HG02623 (cell line): ENCODE measurements around the gene COL6A2.

Experiments used
- ATAC-seq: cut with Tn5 transposase; IDR thresholded peaks from one replicate; pipeline ENCODE4 v1.9.1; 2021; ENCODE audit warnings: moderate library complexity; ENCODE audit not compliant: unreplicated experiment

Gene COL6A2

GRCh38 chr21:46124083-46124925 is 26.4 kb downstream of the COL6A2 start:
- no peak for ATAC-seq

- ATAC-seq = no peak
These were observed 27.3 kb downstream of the COL6A2 start for GRCh38 chr21:46124926-46125845.

DNA sequence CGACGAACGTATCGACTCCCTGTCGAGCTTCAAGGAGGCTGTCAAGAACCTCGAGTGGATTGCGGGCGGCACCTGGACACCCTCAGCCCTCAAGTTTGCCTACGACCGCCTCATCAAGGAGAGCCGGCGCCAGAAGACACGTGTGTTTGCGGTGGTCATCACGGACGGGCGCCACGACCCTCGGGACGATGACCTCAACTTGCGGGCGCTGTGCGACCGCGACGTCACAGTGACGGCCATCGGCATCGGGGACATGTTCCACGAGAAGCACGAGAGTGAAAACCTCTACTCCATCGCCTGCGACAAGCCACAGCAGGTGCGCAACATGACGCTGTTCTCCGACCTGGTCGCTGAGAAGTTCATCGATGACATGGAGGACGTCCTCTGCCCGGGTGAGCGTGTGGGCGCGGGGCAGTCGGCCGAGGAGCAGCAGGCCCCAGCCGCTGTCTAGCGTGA is 28.0 kb downstream of the COL6A2 start:
- no peak for ATAC-seq

GRCh38 chr21:46126309-46127238 is 28.7 kb downstream of the COL6A2 start:
- ATAC-seq = no peak

DNA sequence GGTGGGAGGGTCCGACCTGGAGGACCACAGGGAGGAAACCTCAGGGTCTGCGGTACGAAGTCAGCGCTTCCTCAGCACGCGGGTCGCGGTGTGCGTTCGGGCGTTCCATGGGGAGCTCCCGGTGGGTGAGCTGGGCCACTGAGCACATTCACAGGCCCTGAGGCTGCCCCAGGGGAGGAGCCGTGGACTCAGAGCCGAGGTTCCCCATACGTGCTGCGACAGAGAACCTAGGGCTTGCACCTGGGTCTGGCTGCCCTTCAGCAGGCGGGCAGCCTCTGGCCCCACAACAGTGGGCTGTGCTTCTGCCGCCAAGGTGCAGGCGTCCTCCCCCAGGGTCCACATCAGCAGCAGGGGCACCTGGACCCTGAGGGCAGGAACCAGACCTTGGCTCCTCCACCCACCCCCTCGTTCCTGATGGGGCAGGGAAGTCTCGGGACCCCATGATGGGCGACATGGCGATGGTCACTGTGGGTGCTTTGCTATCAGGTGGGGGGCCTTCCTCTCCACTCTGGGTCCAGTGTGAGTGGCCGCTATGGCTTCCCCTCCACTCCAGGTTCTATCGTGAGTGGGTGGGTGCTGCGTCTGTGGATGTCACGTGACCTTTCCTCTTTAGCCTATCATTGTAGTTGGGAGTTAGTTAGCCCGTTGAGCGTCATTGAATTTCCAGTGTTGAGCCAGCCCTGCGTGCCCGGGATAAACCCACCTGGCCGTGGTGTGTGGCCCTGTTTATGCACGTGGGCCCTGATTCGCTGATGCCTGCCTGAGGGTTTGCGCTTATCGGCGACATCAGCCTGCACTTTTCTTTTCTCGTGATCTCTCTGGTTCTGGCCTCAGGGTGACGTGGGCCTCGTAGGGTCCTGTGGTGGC is 29.6 kb downstream of the COL6A2 start:
- ATAC-seq = no peak

GRCh38 chr21:46128106-46128932 is 30.4 kb downstream of the COL6A2 start:
- no peak for ATAC-seq

- ATAC-seq = no peak
These were observed 31.1 kb downstream of the COL6A2 start for GRCh38 chr21:46128933-46129571.

- ATAC-seq = no peak
These were observed 32.1 kb downstream of the COL6A2 start for GRCh38 chr21:46129846-46130651.

DNA sequence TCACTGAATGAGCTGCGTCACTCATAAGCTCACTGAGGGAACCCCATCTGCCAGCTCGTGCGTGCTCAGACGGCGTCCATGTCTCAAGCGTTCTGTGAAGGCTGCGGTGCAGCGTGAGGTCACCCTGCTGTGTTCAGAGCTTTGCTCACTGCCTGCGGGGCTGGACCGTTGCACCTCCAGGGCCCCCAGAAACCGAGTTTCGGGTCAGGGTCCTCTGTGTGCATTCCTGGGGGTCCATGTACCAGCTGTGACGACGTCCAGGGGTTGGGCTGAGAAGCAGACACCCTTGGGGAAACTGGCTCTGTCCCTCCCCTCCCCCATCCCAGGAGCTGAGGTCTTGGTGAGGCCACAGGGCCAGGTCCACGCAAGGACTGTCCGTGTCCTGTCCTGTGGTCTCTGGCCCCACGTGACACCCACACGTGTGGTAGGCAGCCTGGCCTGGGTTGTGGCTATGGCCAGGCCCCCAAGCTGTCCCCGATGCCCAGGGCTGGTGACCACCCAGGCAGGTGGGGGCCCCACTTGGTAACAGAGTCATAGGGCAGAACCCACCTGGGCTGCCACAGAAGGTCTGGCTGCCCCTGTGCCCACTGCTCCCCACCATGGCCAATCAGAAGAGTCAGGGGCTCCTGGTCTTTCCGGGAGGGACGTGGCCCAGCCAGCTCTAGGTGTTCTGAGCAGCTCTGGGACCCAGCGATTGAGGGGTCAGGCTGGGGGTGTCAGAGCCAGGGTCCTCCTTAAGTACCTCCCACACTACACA is 33.1 kb downstream of the COL6A2 start:
- no peak for ATAC-seq

DNA sequence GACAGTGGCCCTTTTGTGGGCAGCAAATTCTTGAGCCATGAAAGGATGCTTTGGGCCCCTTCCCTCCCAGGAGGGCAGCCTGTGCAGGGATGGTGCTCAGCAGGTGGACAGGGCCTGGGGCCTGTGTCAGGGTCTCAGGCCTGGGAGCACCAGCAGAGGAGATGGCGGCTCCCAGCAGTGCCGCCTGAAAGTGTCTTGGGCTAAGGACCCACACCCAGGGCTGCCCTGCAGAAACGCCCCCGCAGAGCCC is 33.6 kb downstream of the COL6A2 start:
- no peak for ATAC-seq

- ATAC-seq = no peak
These were observed 34.1 kb downstream of the COL6A2 start for GRCh38 chr21:46131838-46132651.

DNA sequence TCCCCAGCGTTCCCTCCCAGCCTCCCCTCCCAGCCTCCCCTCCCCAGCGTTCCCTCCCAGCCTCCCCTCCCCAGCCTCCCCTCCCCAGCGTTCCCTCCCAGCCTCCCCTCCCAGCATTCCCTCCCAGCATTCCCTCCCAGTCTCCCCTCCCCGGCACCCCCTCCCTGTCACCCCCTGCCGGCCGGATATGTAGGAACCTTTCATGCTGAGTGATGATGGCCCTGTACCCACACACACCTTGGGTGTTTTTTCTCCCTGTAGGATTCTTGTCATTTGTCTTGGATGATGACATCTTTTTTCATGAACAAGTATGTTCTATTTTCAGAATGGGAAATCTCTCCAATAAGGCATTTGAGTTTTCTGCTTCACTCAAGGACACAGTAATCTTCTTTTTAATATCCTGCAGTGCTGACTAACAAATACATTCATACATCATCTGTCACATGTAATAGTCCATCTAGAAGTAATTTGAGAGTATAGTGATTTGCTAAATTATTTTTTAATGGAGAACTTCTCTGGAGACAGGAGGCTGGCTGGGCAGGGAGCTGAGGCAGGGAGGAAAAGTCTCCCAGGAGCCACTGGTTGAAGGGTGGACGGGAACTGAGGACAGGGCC is 38.0 kb downstream of the COL6A2 start:
- no peak for ATAC-seq

- no peak for ATAC-seq
These were observed 38.9 kb downstream of the COL6A2 start for GRCh38 chr21:46136739-46137349.

GRCh38 chr21:46137908-46138307 is 40.0 kb downstream of the COL6A2 start:
- no peak for ATAC-seq

- ATAC-seq = no peak
These were observed 40.6 kb downstream of the COL6A2 start for GRCh38 chr21:46138383-46138970.
